Measurements from ENCODE around the gene SMAD3.

GRCh38 chr15:67021455-67021854 is 43.9 kb upstream of the SMAD3 start:
- TF ChIP-seq CTCF (IDR thresholded peaks at IDR 0.05), result no peak
- no peak for TF ChIP-seq EZH2 (IDR thresholded peaks at IDR 0.05)
